HCT116 (cell line): ENCODE measurements around the gene KIF26B. TPM values are rescaled to one million over a fixed set of nuclear protein-coding genes. Genes with fewer than 3 reads are reported as not detected.

Experiments
- ATAC-seq: fragments of 200-7000 bp; cut with Tn5 transposase; 2 replicates; pipeline ENCODE4 v1.9.1; 2020; ENCODE audit warnings: mild to moderate bottlenecking, moderate library complexity
- BruUV-seq: library from RNA; stranded (reverse); fragments of 400-500 nt; replicated peaks from 2 replicates; lab custom pipeline; 2021; lab: Mats Ljungman, UMichigan
- CTCF ChIA-PET: fragments of 300-600 bp; sonication (Branson Sonifier 250); formaldehyde crosslinking; loops from one replicate; lab custom pipeline; 2021; ENCODE audit warnings: antibody characterized with exemption; lab: Charles Lee
- POLR2A ChIA-PET: fragments of 300-600, 350-600 bp; sonication (Branson Sonifier 250); formaldehyde crosslinking; loops from one replicate; lab custom pipeline; 2021; ENCODE audit warnings: antibody characterized with exemption; lab: Charles Lee
- RAD21 ChIA-PET, 2 experiments: fragments of 300-600 bp; sonication (Branson Sonifier 250); formaldehyde crosslinking; loops; one replicate each; lab custom pipeline; 2023; ENCODE audit warnings: low total read pairs in 2 of 2; ENCODE audit not compliant: uncharacterized antibody in 2 of 2, unreplicated experiment in 2 of 2, low non-redundant PET in 1 of 2; lab: Charles Lee
- DNase-seq: peaks from one replicate; pipeline ENCODE4 v3.0.0-alpha.2; 2010; ENCODE audit warnings: low read depth, low spot score
- H2AFZ ChIP-seq: fragments of 200-600 bp; shearing (Covaris generic), sonication (generic); 2 replicates; pipeline ENCODE4 v1.6.1; 2017; ENCODE audit warnings: low read depth, mixed run types, mixed read lengths, antibody characterized with exemption, low read length; ENCODE audit not compliant: poor library complexity, severe bottlenecking
- H3K27ac ChIP-seq: 2 replicates; pipeline ENCODE4 v1.5.1; 2012; ENCODE audit warnings: low read depth, low read length
- H3K27me3 ChIP-seq: fragments of 200-600 bp; sonication (generic); 2 replicates; pipeline ENCODE4 v1.6.1; 2016; ENCODE audit warnings: mixed run types, low read length, mixed read lengths; ENCODE audit not compliant: insufficient read depth
- H3K36me3 ChIP-seq, 2 experiments: fragments of 200-500 bp in 1 of 2; fragments of 200-600 bp in 1 of 2; sonication (Bioruptor generic) in 1 of 2; sonication (generic) in 1 of 2; 2 replicates each; pipeline versions ENCODE4 v1.5.1 to v1.6.1; 2014 to 2016; ENCODE audit warnings: low read length in 2 of 2, inconsistent platforms in 1 of 2, mixed read lengths in 1 of 2, mixed run types in 1 of 2; ENCODE audit not compliant: insufficient read depth in 2 of 2, control insufficient read depth in 1 of 2
- H3K4me1 ChIP-seq, 2 experiments: fragments of 200-600 bp in 1 of 2; sonication (generic) in 1 of 2; 2 replicates each; pipeline versions ENCODE4 v1.5.1 to v1.6.1; 2012 to 2017; ENCODE audit warnings: low read length in 2 of 2, inconsistent platforms in 1 of 2, mild to moderate bottlenecking in 1 of 2, mixed read lengths in 1 of 2, mixed run types in 1 of 2, moderate library complexity in 1 of 2; ENCODE audit not compliant: insufficient read depth in 2 of 2, control insufficient read depth in 1 of 2
- H3K4me2 ChIP-seq: fragments of 200-600 bp; sonication (generic); 2 replicates; pipeline ENCODE4 v1.6.1; 2017; ENCODE audit warnings: mixed run types, low read length, mixed read lengths
- H3K4me3 ChIP-seq, 2 experiments: fragments of 200-600 bp in 1 of 2; sonication (generic) in 1 of 2; replicated peaks in 1 of 2; 2 replicates each; pipeline ENCODE4 v1.5.1; 2011 to 2016; ENCODE audit warnings: low read length in 2 of 2, control low read depth in 1 of 2, low read depth in 1 of 2, mild to moderate bottlenecking in 1 of 2, mixed read lengths in 1 of 2, mixed run types in 1 of 2
- H3K79me2 ChIP-seq: fragments of 200-600 bp; sonication (generic); 2 replicates; pipeline ENCODE4 v1.6.1; 2017; ENCODE audit warnings: mild to moderate bottlenecking, mixed run types, low read length, moderate library complexity, mixed read lengths; ENCODE audit not compliant: insufficient read depth
- H3K9ac ChIP-seq: fragments of 200-600 bp; sonication (generic); 2 replicates; pipeline ENCODE4 v1.6.1; 2016; ENCODE audit warnings: low read length, mixed read lengths
- H3K9me2 ChIP-seq: fragments of 200-600 bp; sonication (generic), shearing (Covaris generic); 2 replicates; pipeline ENCODE4 v1.6.1; 2017; ENCODE audit warnings: mixed run types, mild to moderate bottlenecking, moderate library complexity; ENCODE audit not compliant: insufficient read depth
- H3K9me3 ChIP-seq, 2 experiments: fragments of 200-500 bp in 1 of 2; fragments of 200-600 bp in 1 of 2; sonication (Bioruptor generic) in 1 of 2; sonication (generic) in 1 of 2; 2 replicates each; pipeline ENCODE4 v1.6.1; 2014 to 2017; ENCODE audit warnings: low read length in 2 of 2, mixed read lengths in 2 of 2, inconsistent platforms in 1 of 2, low read depth in 1 of 2, mild to moderate bottlenecking in 1 of 2, mixed run types in 1 of 2, moderate library complexity in 1 of 2; ENCODE audit not compliant: control insufficient read depth in 1 of 2, insufficient read depth in 1 of 2
- H4K20me1 ChIP-seq: fragments of 200-600 bp; sonication (generic), shearing (Covaris generic); 2 replicates; pipeline ENCODE4 v1.6.1; 2017; ENCODE audit warnings: mixed run types, mild to moderate bottlenecking, moderate library complexity; ENCODE audit not compliant: insufficient read depth
- CBX3 ChIP-seq: IDR thresholded peaks from 2 replicates; pipeline ENCODE4 v1.6.1; 2012; ENCODE audit warnings: low read depth
- EGR1 ChIP-seq: IDR thresholded peaks from 2 replicates; pipeline ENCODE4 v1.6.1; 2012; ENCODE audit warnings: low read depth
- EZH2 ChIP-seq: fragments of 200-600 bp; sonication (generic); IDR thresholded peaks from 2 replicates; pipeline ENCODE4 v1.6.1; 2017; ENCODE audit warnings: antibody characterized with exemption, mixed run types
- EZH2phosphoT487 ChIP-seq: fragments of 200-600 bp; IDR thresholded peaks from 2 replicates; pipeline ENCODE4 v1.6.1; 2018; ENCODE audit warnings: antibody characterized with exemption, borderline replicate concordance
- FOSL1 ChIP-seq: IDR thresholded peaks from 2 replicates; pipeline ENCODE4 v1.6.1; 2012; ENCODE audit warnings: low read depth
- JUND ChIP-seq: IDR thresholded peaks from 2 replicates; pipeline ENCODE4 v1.6.1; 2012
- MAX ChIP-seq: IDR thresholded peaks from 2 replicates; pipeline ENCODE4 v1.6.1; 2012
- RAD21 ChIP-seq: IDR thresholded peaks from 2 replicates; pipeline ENCODE4 v1.6.1; 2012; ENCODE audit warnings: low read depth, mild to moderate bottlenecking
- REST ChIP-seq: IDR thresholded peaks from 2 replicates; pipeline ENCODE4 v1.6.1; 2012; ENCODE audit warnings: low read depth
- SIN3A ChIP-seq: IDR thresholded peaks from 2 replicates; pipeline ENCODE4 v1.6.1; 2012; ENCODE audit warnings: low read depth
- SP1 ChIP-seq: IDR thresholded peaks from 2 replicates; pipeline ENCODE4 v1.6.1; 2012; ENCODE audit warnings: low read depth
- TCF7L2 ChIP-seq: IDR thresholded peaks from 2 replicates; pipeline ENCODE4 v1.7.0; 2011; ENCODE audit warnings: borderline replicate concordance, inconsistent platforms; ENCODE audit not compliant: insufficient read depth, insufficient read length; ENCODE audit errors: extremely low read depth
- ZNF274 ChIP-seq: fragments of 200-500 bp; sonication (Bioruptor generic); IDR thresholded peaks from 2 replicates; pipeline ENCODE4 v1.6.1; 2014; ENCODE audit warnings: mild to moderate bottlenecking, low read depth, low read length, inconsistent platforms
- intact Hi-C: fragments of 100-400 bp; cut with micrococcal nuclease; formaldehyde crosslinking; loops from 2 replicates; pipeline ENCODE4 v1.10.0; 2022
- total RNA-seq: library from RNA; stranded (reverse); gene quantifications from one replicate; pipeline ENCODE4 v1.2.1, GENCODE V29; 2021; ENCODE audit not compliant: unreplicated experiment
- TF ChIP-seq, protein P1 (sequence below), 3 experiments: fragments of 200-600 bp in 1 of 3; sonication (generic) in 1 of 3; IDR thresholded peaks in 2 of 3; conservative IDR thresholded peaks in 1 of 3; 2 replicates each; pipeline ENCODE4 v1.5.1; 2012 to 2017; ENCODE audit warnings: low read depth in 2 of 3, low read length in 2 of 3, antibody characterized with exemption in 1 of 3, borderline replicate concordance in 1 of 3, control low read depth in 1 of 3, mild to moderate bottlenecking in 1 of 3, mixed read lengths in 1 of 3, mixed run types in 1 of 3, moderate library complexity in 1 of 3; ENCODE audit not compliant: insufficient read depth in 1 of 3
- TF ChIP-seq, protein P2 (sequence below): IDR thresholded peaks from 2 replicates; pipeline ENCODE4 v1.6.1; 2011; ENCODE audit warnings: mild to moderate bottlenecking, low read length, moderate library complexity; ENCODE audit not compliant: insufficient replicate concordance; ENCODE audit errors: extremely low read depth

The KIF26B gene
- total RNA-seq, 1 experiment from 2014 or later, result 0.49 TPM

GRCh38 chr1:245306628-245307410 lies 152.0 kb downstream of the KIF26B start:
- Histone ChIP-seq H2AFZ (no peak overlapping the region), H3K27ac (no peak overlapping the region), H3K4me1 (no peaks in the 10 kb centered on the region), H3K27me3 (no peaks in the 10 kb centered on the region), H3K9me3 (no peaks in the 10 kb centered on the region), H3K4me3 (no peak overlapping the region), H4K20me1 (no peaks in the 10 kb centered on the region), H3K4me2 (no peak overlapping the region), H3K9ac (no peak overlapping the region), H3K9me2 (no peaks in the 10 kb centered on the region), H3K36me3 (no peaks in the 10 kb centered on the region), H3K79me2 (no peaks in the 10 kb centered on the region)
- DNase-seq, result no peak
- TF ChIP-seq, protein P1, sequence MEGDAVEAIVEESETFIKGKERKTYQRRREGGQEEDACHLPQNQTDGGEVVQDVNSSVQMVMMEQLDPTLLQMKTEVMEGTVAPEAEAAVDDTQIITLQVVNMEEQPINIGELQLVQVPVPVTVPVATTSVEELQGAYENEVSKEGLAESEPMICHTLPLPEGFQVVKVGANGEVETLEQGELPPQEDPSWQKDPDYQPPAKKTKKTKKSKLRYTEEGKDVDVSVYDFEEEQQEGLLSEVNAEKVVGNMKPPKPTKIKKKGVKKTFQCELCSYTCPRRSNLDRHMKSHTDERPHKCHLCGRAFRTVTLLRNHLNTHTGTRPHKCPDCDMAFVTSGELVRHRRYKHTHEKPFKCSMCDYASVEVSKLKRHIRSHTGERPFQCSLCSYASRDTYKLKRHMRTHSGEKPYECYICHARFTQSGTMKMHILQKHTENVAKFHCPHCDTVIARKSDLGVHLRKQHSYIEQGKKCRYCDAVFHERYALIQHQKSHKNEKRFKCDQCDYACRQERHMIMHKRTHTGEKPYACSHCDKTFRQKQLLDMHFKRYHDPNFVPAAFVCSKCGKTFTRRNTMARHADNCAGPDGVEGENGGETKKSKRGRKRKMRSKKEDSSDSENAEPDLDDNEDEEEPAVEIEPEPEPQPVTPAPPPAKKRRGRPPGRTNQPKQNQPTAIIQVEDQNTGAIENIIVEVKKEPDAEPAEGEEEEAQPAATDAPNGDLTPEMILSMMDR (IDR thresholded peaks at IDR 0.05 in 2 of 3, conservative IDR thresholded peaks at IDR 0.05 in 1 of 3; ENCODE audit: borderline replicate concordance in 1 of 3, insufficient read depth in 1 of 3, low read depth in 2 of 3, low read length in 2 of 3), result no peak
- no peak for TF ChIP-seq RAD21
- no peak for TF ChIP-seq JUND
- no peak for TF ChIP-seq EZH2
- no peak for TF ChIP-seq CBX3
- no peak for TF ChIP-seq ZNF274
- TF ChIP-seq EGR1, result no peak
- TF ChIP-seq SIN3A, result no peak
- no peak for TF ChIP-seq REST
- TF ChIP-seq, protein P2, sequence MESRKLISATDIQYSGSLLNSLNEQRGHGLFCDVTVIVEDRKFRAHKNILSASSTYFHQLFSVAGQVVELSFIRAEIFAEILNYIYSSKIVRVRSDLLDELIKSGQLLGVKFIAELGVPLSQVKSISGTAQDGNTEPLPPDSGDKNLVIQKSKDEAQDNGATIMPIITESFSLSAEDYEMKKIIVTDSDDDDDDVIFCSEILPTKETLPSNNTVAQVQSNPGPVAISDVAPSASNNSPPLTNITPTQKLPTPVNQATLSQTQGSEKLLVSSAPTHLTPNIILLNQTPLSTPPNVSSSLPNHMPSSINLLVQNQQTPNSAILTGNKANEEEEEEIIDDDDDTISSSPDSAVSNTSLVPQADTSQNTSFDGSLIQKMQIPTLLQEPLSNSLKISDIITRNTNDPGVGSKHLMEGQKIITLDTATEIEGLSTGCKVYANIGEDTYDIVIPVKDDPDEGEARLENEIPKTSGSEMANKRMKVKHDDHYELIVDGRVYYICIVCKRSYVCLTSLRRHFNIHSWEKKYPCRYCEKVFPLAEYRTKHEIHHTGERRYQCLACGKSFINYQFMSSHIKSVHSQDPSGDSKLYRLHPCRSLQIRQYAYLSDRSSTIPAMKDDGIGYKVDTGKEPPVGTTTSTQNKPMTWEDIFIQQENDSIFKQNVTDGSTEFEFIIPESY, result no peak
- TF ChIP-seq EZH2phosphoT487, result no peak
- no peak for TF ChIP-seq MAX
- TF ChIP-seq FOSL1, result no peak
- no peak for TF ChIP-seq TCF7L2
- TF ChIP-seq SP1, result no peak
- intact Hi-C loops, result no loop called here
- ChIA-PET RAD21 (no interaction called here), CTCF (no interaction called here), POLR2A (no interaction called here)
- no TSS peak for BruUV-seq
- ATAC-seq, result no peak
